Upper lobe of left lung (tissue), 6 donors: Measurements from ENCODE around the gene HPSE. TPM values are rescaled to one million over a fixed set of nuclear protein-coding genes. Genes with fewer than 3 reads are reported as not detected.
A peak's percentile ranks its signal among the peaks of the same experiment; 100 is the strongest.

ENCODE experiments used
- ATAC-seq, 2 donors: fragments of 200-7000 bp; cut with Tn5 transposase; one replicate each; pipeline ENCODE4 v1.9.1; 2022; ENCODE audit warnings: mild to moderate bottlenecking in 2 of 2, moderate library complexity in 2 of 2; ENCODE audit not compliant: low FRiP score in 2 of 2
- DNase-seq, 2 donors: peaks; one replicate each; pipeline ENCODE4 v3.0.0-alpha.2; 2019 to 2020
- H3K27ac ChIP-seq, 4 donors: fragments of 200-600 bp; sonication (generic); one replicate each; pipeline ENCODE4 v1.5.1; 2016 to 2019
- H3K27me3 ChIP-seq, 4 donors: fragments of 200-600 bp; sonication (generic); one replicate each; pipeline ENCODE4 v1.5.1; 2017 to 2019
- H3K36me3 ChIP-seq, 4 donors: fragments of 200-600 bp; sonication (generic); one replicate each; pipeline ENCODE4 v1.5.1; 2016 to 2019
- H3K4me1 ChIP-seq, 4 donors: fragments of 200-600 bp; sonication (generic); one replicate each; pipeline ENCODE4 v1.5.1; 2018 to 2019
- H3K4me3 ChIP-seq, 4 donors: fragments of 200-600 bp; sonication (generic); one replicate each; pipeline ENCODE4 v1.5.1; 2017 to 2019; ENCODE audit warnings: mild to moderate bottlenecking in 2 of 4, moderate library complexity in 1 of 4
- H3K9me3 ChIP-seq, 4 donors: fragments of 200-600 bp; sonication (generic); one replicate each; pipeline ENCODE4 v1.5.1; 2018 to 2019
- CTCF ChIP-seq, 6 experiments: fragments of 450-650 bp in 4 of 6; fragments of 200-600 bp in 2 of 6; sonication (generic) in 2 of 6; IDR thresholded peaks; one replicate each; pipeline ENCODE4 v1.5.1; 2016 to 2019; ENCODE audit warnings: antibody characterized with exemption in 6 of 6
- EP300 ChIP-seq, 4 donors: sonication (generic); formaldehyde crosslinking; IDR thresholded peaks; one replicate each; pipeline ENCODE4 v1.5.1; 2017; ENCODE audit warnings: antibody characterized with exemption in 4 of 4, control low read depth in 2 of 4
- POLR2A ChIP-seq, 4 donors: fragments of 450-650 bp; IDR thresholded peaks; one replicate each; pipeline ENCODE4 v1.5.1; 2016 to 2017; ENCODE audit warnings: antibody characterized with exemption in 4 of 4, mild to moderate bottlenecking in 2 of 4
- POLR2AphosphoS5 ChIP-seq, 2 donors: sonication (generic); formaldehyde crosslinking; IDR thresholded peaks; one replicate each; pipeline ENCODE4 v1.5.1; 2017; ENCODE audit warnings: antibody characterized with exemption in 2 of 2
- WGBS, 2 donors: methylation state at CpG; one replicate each; pipeline ENCODE4 v1.1.5; 2017 to 2018; 5-methylcytosine and 5-hydroxymethylcytosine counted together
- total RNA-seq, 6 donors: library from RNA; depleted of rRNA in 4 of 6; stranded (reverse); fragments of >200 nt in 4 of 6; gene quantifications; one replicate each; pipeline versions ENCODE4 v1.1.0 to v1.2.1, GENCODE V29; 2016 to 2021
- donor health status: DM: no; HTN: no; CAD: no; lungs with moderate emphysema.
- donor health status: DM: no; HTN: yes; CAD: no; lungs with severe emphysema.

HPSE gene
- total RNA-seq, 6 donors from 2014 or later: 2.1 to 9.1 (median 5.2) TPM

GRCh38 chr4:83261307-83261706, 73.3 kb downstream of the HPSE start:
- H3K4me3 ChIP-seq: no peak overlapping the region
- no peaks in the 10 kb centered on the region for H3K27me3 ChIP-seq
- H3K9me3 ChIP-seq: no peaks in the 10 kb centered on the region
- DNase-seq (no peak), ATAC-seq (no peak)
- peaks cover 0 to 8% (median 0%) of the 10 kb centered on the region in 4 donors for H3K4me1 ChIP-seq
- WGBS, 2 donors: 88 to 92% methylated on average over 5 of the region's 5 CpGs
- no peak for TF ChIP-seq CTCF (IDR thresholded peaks at IDR 0.05)
- TF ChIP-seq EP300 (IDR thresholded peaks at IDR 0.05): no peak
- no peak for TF ChIP-seq POLR2A (IDR thresholded peaks at IDR 0.05)
- TF ChIP-seq POLR2AphosphoS5 (IDR thresholded peaks at IDR 0.05): no peak
- peaks cover 0 to 14% (median 5%) of the 10 kb centered on the region in 4 donors for H3K36me3 ChIP-seq
- H3K27ac ChIP-seq: no peak overlapping the region

- no peaks in the 10 kb centered on the region for H3K27me3 ChIP-seq
- no peak overlapping the region for H3K27ac ChIP-seq
- no peak for DNase-seq
- TF ChIP-seq CTCF (IDR thresholded peaks at IDR 0.05) (no peak), POLR2A (IDR thresholded peaks at IDR 0.05) (no peak), POLR2AphosphoS5 (IDR thresholded peaks at IDR 0.05) (no peak), EP300 (IDR thresholded peaks at IDR 0.05) (no peak)
- 90 to 100% methylated on average over 1 of the region's 1 CpG for WGBS, 2 donors
- H3K4me1 ChIP-seq: peaks cover 4 to 17% (median 9%) of the 10 kb centered on the region in 4 donors
- H3K4me3 ChIP-seq: no peak overlapping the region
- no peaks in the 10 kb centered on the region for H3K9me3 ChIP-seq
- no peak for ATAC-seq
- H3K36me3 ChIP-seq: peaks cover 0 to 4% (median 2%) of the 10 kb centered on the region in 4 donors
Measured at GRCh38 chr4:83259586-83259985, 75.1 kb downstream of the HPSE start.

- no peak for DNase-seq
- no peak overlapping the region for H3K4me3 ChIP-seq
- no peak overlapping the region for H3K27ac ChIP-seq
- no peaks in the 10 kb centered on the region for H3K27me3 ChIP-seq
- H3K36me3 ChIP-seq: peaks cover 0 to 3% (median 1%) of the 10 kb centered on the region in 4 donors
- no peak for ATAC-seq
- no peak for TF ChIP-seq POLR2AphosphoS5 (IDR thresholded peaks at IDR 0.05)
- TF ChIP-seq EP300 (IDR thresholded peaks at IDR 0.05): no peak
- no peak for TF ChIP-seq CTCF (IDR thresholded peaks at IDR 0.05)
- TF ChIP-seq POLR2A (IDR thresholded peaks at IDR 0.05): no peak
- H3K9me3 ChIP-seq: no peaks in the 10 kb centered on the region
- H3K4me1 ChIP-seq: peaks cover 4 to 17% (median 9%) of the 10 kb centered on the region in 4 donors
Measured at GRCh38 chr4:83258461-83258860, 76.2 kb downstream of the HPSE start.

GRCh38 chr4:83257811-83258210, 76.8 kb downstream of the HPSE start:
- ATAC-seq (no peak), DNase-seq (no peak)
- Histone ChIP-seq H3K36me3 (peaks cover 0 to 3% (median 1%) of the 10 kb centered on the region in 4 donors), H3K4me1 (peaks cover 7 to 17% (median 9%) of the 10 kb centered on the region in 4 donors), H3K9me3 (no peaks in the 10 kb centered on the region), H3K27me3 (no peaks in the 10 kb centered on the region), H3K4me3 (no peak overlapping the region), H3K27ac (no peak overlapping the region)
- TF ChIP-seq POLR2A (IDR thresholded peaks at IDR 0.05) (no peak), POLR2AphosphoS5 (IDR thresholded peaks at IDR 0.05) (no peak), CTCF (IDR thresholded peaks at IDR 0.05) (no peak), EP300 (IDR thresholded peaks at IDR 0.05) (no peak)
- 84 to 86% methylated on average over 7 of the region's 7 CpGs for WGBS, 2 donors

- no peak for ATAC-seq
- Histone ChIP-seq H3K4me1 (peaks cover 8 to 15% (median 11%) of the 10 kb centered on the region in 4 donors), H3K4me3 (no peak overlapping the region), H3K27ac (peak overlapping the region in 2 of 4 donors; percentile 23 to 58), H3K36me3 (no peaks in the 10 kb centered on the region), H3K27me3 (no peaks in the 10 kb centered on the region), H3K9me3 (no peaks in the 10 kb centered on the region)
- DNase-seq: no peak
- TF ChIP-seq EP300 (IDR thresholded peaks at IDR 0.05): no peak
- 53 to 79% methylated on average over 1 of the region's 1 CpG for WGBS, 2 donors
Measured at GRCh38 chr4:83255584-83255983, 79.1 kb downstream of the HPSE start.
